ENCODE measurements around the gene FBXO28. TPM values are rescaled to one million over a fixed set of nuclear protein-coding genes. Genes with fewer than 3 reads are reported as not detected.
"Not testable (repeated sequence)": the region's sequence is repeated elsewhere in the genome, so short reads cannot be mapped to it uniquely, and the experiment has no call there.

FBXO28 gene
- polyA plus RNA-seq, 1 of the 3 experiments (the other 2 are of a cell fraction), result 8.1 TPM

DNA sequence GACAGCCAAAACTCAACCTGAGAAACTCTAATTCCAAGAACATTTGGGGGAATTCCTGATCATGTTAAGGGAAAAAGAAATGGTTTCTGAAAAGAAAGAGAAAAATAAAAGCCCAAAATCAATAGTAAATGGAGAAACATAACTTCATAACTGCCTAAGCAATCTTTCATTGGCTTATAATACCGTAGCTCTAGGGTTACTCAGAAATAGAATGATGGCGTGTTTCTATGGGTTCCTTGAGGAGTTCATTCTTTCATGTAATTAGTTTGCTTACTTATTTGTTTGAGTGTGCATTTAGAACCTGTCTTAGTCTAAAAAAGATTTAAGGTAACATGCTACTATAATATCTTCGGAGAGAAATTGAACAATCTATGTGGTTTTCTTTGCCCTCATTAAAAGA, 37.5 kb upstream of the FBXO28 start:
- H3K9me3 ChIP-seq, result no peaks in the 10 kb centered on the region
- H2AFZ ChIP-seq (ENCODE audit: low read depth), result no peak overlapping the region
- POLR2A ChIA-PET, result no interaction called here

DNA sequence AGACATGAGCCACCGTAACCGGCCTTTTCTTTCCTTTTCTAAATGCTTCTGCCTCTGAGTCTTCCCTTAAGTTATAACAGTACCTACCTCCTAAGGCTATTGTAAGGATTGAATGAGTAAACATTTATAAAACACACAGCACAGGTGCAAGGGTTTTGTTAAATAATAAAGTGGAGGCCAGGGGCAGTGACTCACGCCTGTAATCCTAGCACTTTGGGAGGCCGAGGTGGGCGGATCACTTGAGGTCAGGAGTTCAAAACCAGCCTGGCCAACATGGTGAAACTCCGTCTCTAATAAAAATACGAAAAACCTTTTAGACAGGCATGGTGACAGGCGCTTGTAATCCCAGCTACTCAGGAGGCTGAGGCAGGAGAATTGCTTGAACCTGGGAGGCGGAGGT, 34.3 kb upstream of the FBXO28 start:
- H2AFZ ChIP-seq (ENCODE audit: low read depth); H3K4me3 ChIP-seq (ENCODE audit: low read depth in 2 of 2, low read length in 1 of 2); H3K9ac ChIP-seq; H3K79me2 ChIP-seq (ENCODE audit: insufficient read depth); POLR2A ChIA-PET; H3K36me3 ChIP-seq (replicated peaks in 1 of 2; ENCODE audit: control insufficient read depth in 1 of 2, insufficient read depth in 2 of 2, low read length in 1 of 2); H3K4me2 ChIP-seq; CTCF ChIA-PET; H3K4me1 ChIP-seq (ENCODE audit: control insufficient read depth in 1 of 2, insufficient read depth in 2 of 2, low read depth in 1 of 2, low read length in 1 of 2); H3K27me3 ChIP-seq (ENCODE audit: insufficient read depth); H3K9me3 ChIP-seq; H3K27ac ChIP-seq (ENCODE audit: low read depth in 2 of 2, low read length in 1 of 2); H4K20me1 ChIP-seq (ENCODE audit: insufficient read depth); DNase-seq; H3F3A ChIP-seq (replicated peaks; ENCODE audit: insufficient read depth); H3K9me2 ChIP-seq: not testable (repeated sequence)
- 62% methylated on average over 9 of the region's 9 CpGs for WGBS (ENCODE audit: low lambda C conversion rate)

More for the DNA sequence above, 37.5 kb upstream of the FBXO28 start:
- Histone ChIP-seq H3K27ac (ENCODE audit: low read depth in 2 of 2, low read length in 1 of 2) (no peak overlapping the region), H3K9me2 (no peaks in the 10 kb centered on the region), H3F3A (replicated peaks; ENCODE audit: insufficient read depth) (no peaks in the 10 kb centered on the region), H3K4me2 (no peak overlapping the region), H3K27me3 (ENCODE audit: insufficient read depth) (no peaks in the 10 kb centered on the region), H3K79me2 (ENCODE audit: insufficient read depth) (no peaks in the 10 kb centered on the region), H3K4me3 (ENCODE audit: low read depth in 2 of 2, low read length in 1 of 2) (no peak overlapping the region), H3K9ac (no peak overlapping the region), H3K4me1 (ENCODE audit: control insufficient read depth in 1 of 2, insufficient read depth in 2 of 2, low read depth in 1 of 2, low read length in 1 of 2) (no peaks in the 10 kb centered on the region), H4K20me1 (ENCODE audit: insufficient read depth) (no peaks in the 10 kb centered on the region), H3K36me3 (replicated peaks in 1 of 2; ENCODE audit: control insufficient read depth in 1 of 2, insufficient read depth in 2 of 2, low read length in 1 of 2) (no peaks in the 10 kb centered on the region)
- 62% methylated on average over 3 of the region's 3 CpGs for WGBS (ENCODE audit: low lambda C conversion rate)
- DNase-seq, result no peak
- CTCF ChIA-PET, result no interaction called here
- TF ChIP-seq FOSL2 (IDR thresholded peaks at IDR 0.05; ENCODE audit: borderline replicate concordance, low read depth) (no peak), POLR2AphosphoS5 (IDR thresholded peaks at IDR 0.05; ENCODE audit: low read depth, low read length) (no peak), SIN3A (IDR thresholded peaks at IDR 0.05; ENCODE audit: borderline replicate concordance, low read depth, low read length) (no peak), CHD2 (IDR thresholded peaks at IDR 0.05; ENCODE audit: low read length, partially characterized antibody) (no peak), EZH2phosphoT487 (IDR thresholded peaks at IDR 0.05; ENCODE audit: borderline replicate concordance, low read depth) (no peak), TAF1 (IDR thresholded peaks at IDR 0.05; ENCODE audit: borderline replicate concordance, low read depth, low read length) (no peak), MEF2A (IDR thresholded peaks at IDR 0.05; ENCODE audit: borderline replicate concordance, low read depth) (no peak), NRF1 (IDR thresholded peaks at IDR 0.05; ENCODE audit: low read depth, low read length) (no peak), MXI1 (IDR thresholded peaks at IDR 0.05; ENCODE audit: low read depth, low read length) (no peak), RXRA (IDR thresholded peaks at IDR 0.05; ENCODE audit: borderline replicate concordance, low read depth) (no peak)
- TF ChIP-seq, protein P1, sequence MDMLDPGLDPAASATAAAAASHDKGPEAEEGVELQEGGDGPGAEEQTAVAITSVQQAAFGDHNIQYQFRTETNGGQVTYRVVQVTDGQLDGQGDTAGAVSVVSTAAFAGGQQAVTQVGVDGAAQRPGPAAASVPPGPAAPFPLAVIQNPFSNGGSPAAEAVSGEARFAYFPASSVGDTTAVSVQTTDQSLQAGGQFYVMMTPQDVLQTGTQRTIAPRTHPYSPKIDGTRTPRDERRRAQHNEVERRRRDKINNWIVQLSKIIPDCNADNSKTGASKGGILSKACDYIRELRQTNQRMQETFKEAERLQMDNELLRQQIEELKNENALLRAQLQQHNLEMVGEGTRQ (IDR thresholded peaks at IDR 0.05; ENCODE audit: borderline replicate concordance, low read depth, low read length), result no peak
- TF ChIP-seq, protein P2, sequence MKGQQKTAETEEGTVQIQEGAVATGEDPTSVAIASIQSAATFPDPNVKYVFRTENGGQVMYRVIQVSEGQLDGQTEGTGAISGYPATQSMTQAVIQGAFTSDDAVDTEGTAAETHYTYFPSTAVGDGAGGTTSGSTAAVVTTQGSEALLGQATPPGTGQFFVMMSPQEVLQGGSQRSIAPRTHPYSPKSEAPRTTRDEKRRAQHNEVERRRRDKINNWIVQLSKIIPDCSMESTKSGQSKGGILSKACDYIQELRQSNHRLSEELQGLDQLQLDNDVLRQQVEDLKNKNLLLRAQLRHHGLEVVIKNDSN (IDR thresholded peaks at IDR 0.05; ENCODE audit: borderline replicate concordance, low read depth), result no peak
- TF ChIP-seq, protein P3, sequence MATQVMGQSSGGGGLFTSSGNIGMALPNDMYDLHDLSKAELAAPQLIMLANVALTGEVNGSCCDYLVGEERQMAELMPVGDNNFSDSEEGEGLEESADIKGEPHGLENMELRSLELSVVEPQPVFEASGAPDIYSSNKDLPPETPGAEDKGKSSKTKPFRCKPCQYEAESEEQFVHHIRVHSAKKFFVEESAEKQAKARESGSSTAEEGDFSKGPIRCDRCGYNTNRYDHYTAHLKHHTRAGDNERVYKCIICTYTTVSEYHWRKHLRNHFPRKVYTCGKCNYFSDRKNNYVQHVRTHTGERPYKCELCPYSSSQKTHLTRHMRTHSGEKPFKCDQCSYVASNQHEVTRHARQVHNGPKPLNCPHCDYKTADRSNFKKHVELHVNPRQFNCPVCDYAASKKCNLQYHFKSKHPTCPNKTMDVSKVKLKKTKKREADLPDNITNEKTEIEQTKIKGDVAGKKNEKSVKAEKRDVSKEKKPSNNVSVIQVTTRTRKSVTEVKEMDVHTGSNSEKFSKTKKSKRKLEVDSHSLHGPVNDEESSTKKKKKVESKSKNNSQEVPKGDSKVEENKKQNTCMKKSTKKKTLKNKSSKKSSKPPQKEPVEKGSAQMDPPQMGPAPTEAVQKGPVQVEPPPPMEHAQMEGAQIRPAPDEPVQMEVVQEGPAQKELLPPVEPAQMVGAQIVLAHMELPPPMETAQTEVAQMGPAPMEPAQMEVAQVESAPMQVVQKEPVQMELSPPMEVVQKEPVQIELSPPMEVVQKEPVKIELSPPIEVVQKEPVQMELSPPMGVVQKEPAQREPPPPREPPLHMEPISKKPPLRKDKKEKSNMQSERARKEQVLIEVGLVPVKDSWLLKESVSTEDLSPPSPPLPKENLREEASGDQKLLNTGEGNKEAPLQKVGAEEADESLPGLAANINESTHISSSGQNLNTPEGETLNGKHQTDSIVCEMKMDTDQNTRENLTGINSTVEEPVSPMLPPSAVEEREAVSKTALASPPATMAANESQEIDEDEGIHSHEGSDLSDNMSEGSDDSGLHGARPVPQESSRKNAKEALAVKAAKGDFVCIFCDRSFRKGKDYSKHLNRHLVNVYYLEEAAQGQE (IDR thresholded peaks at IDR 0.05; ENCODE audit: low read depth, low read length), result no peak

All from SK-N-SH (cell line).